HCT116 (cell line): Measurements from ENCODE around the gene KMT2C. TPM values are rescaled to one million over a fixed set of nuclear protein-coding genes. Genes with fewer than 3 reads are reported as not detected.

Source experiments
- ATAC-seq: fragments of 200-7000 bp; cut with Tn5 transposase; 2 replicates; pipeline ENCODE4 v1.9.1; 2020; ENCODE audit warnings: mild to moderate bottlenecking, moderate library complexity
- BruUV-seq: library from RNA; stranded (reverse); fragments of 400-500 nt; replicated peaks from 2 replicates; lab custom pipeline; 2021; lab: Mats Ljungman, UMichigan
- CTCF ChIA-PET: fragments of 300-600 bp; sonication (Branson Sonifier 250); formaldehyde crosslinking; loops from one replicate; lab custom pipeline; 2021; ENCODE audit warnings: antibody characterized with exemption; lab: Charles Lee
- POLR2A ChIA-PET: fragments of 300-600, 350-600 bp; sonication (Branson Sonifier 250); formaldehyde crosslinking; loops from one replicate; lab custom pipeline; 2021; ENCODE audit warnings: antibody characterized with exemption; lab: Charles Lee
- RAD21 ChIA-PET, 2 experiments: fragments of 300-600 bp; sonication (Branson Sonifier 250); formaldehyde crosslinking; loops; one replicate each; lab custom pipeline; 2023; ENCODE audit warnings: low total read pairs in 2 of 2; ENCODE audit not compliant: uncharacterized antibody in 2 of 2, unreplicated experiment in 2 of 2, low non-redundant PET in 1 of 2; lab: Charles Lee
- DNase-seq: peaks from one replicate; pipeline ENCODE4 v3.0.0-alpha.2; 2010; ENCODE audit warnings: low read depth, low spot score
- H2AFZ ChIP-seq: fragments of 200-600 bp; shearing (Covaris generic), sonication (generic); 2 replicates; pipeline ENCODE4 v1.6.1; 2017; ENCODE audit warnings: low read depth, mixed run types, mixed read lengths, antibody characterized with exemption, low read length; ENCODE audit not compliant: poor library complexity, severe bottlenecking
- H3K27ac ChIP-seq: 2 replicates; pipeline ENCODE4 v1.5.1; 2012; ENCODE audit warnings: low read depth, low read length
- H3K27me3 ChIP-seq: fragments of 200-600 bp; sonication (generic); 2 replicates; pipeline ENCODE4 v1.6.1; 2016; ENCODE audit warnings: mixed run types, low read length, mixed read lengths; ENCODE audit not compliant: insufficient read depth
- H3K36me3 ChIP-seq, 2 experiments: fragments of 200-500 bp in 1 of 2; fragments of 200-600 bp in 1 of 2; sonication (Bioruptor generic) in 1 of 2; sonication (generic) in 1 of 2; 2 replicates each; pipeline versions ENCODE4 v1.5.1 to v1.6.1; 2014 to 2016; ENCODE audit warnings: low read length in 2 of 2, inconsistent platforms in 1 of 2, mixed read lengths in 1 of 2, mixed run types in 1 of 2; ENCODE audit not compliant: insufficient read depth in 2 of 2, control insufficient read depth in 1 of 2
- H3K4me1 ChIP-seq, 2 experiments: fragments of 200-600 bp in 1 of 2; sonication (generic) in 1 of 2; 2 replicates each; pipeline versions ENCODE4 v1.5.1 to v1.6.1; 2012 to 2017; ENCODE audit warnings: low read length in 2 of 2, inconsistent platforms in 1 of 2, mild to moderate bottlenecking in 1 of 2, mixed read lengths in 1 of 2, mixed run types in 1 of 2, moderate library complexity in 1 of 2; ENCODE audit not compliant: insufficient read depth in 2 of 2, control insufficient read depth in 1 of 2
- H3K4me2 ChIP-seq: fragments of 200-600 bp; sonication (generic); 2 replicates; pipeline ENCODE4 v1.6.1; 2017; ENCODE audit warnings: mixed run types, low read length, mixed read lengths
- H3K4me3 ChIP-seq, 2 experiments: fragments of 200-600 bp in 1 of 2; sonication (generic) in 1 of 2; replicated peaks in 1 of 2; 2 replicates each; pipeline ENCODE4 v1.5.1; 2011 to 2016; ENCODE audit warnings: low read length in 2 of 2, control low read depth in 1 of 2, low read depth in 1 of 2, mild to moderate bottlenecking in 1 of 2, mixed read lengths in 1 of 2, mixed run types in 1 of 2
- H3K79me2 ChIP-seq: fragments of 200-600 bp; sonication (generic); 2 replicates; pipeline ENCODE4 v1.6.1; 2017; ENCODE audit warnings: mild to moderate bottlenecking, mixed run types, low read length, moderate library complexity, mixed read lengths; ENCODE audit not compliant: insufficient read depth
- H3K9ac ChIP-seq: fragments of 200-600 bp; sonication (generic); 2 replicates; pipeline ENCODE4 v1.6.1; 2016; ENCODE audit warnings: low read length, mixed read lengths
- H3K9me2 ChIP-seq: fragments of 200-600 bp; sonication (generic), shearing (Covaris generic); 2 replicates; pipeline ENCODE4 v1.6.1; 2017; ENCODE audit warnings: mixed run types, mild to moderate bottlenecking, moderate library complexity; ENCODE audit not compliant: insufficient read depth
- H3K9me3 ChIP-seq, 2 experiments: fragments of 200-500 bp in 1 of 2; fragments of 200-600 bp in 1 of 2; sonication (Bioruptor generic) in 1 of 2; sonication (generic) in 1 of 2; 2 replicates each; pipeline ENCODE4 v1.6.1; 2014 to 2017; ENCODE audit warnings: low read length in 2 of 2, mixed read lengths in 2 of 2, inconsistent platforms in 1 of 2, low read depth in 1 of 2, mild to moderate bottlenecking in 1 of 2, mixed run types in 1 of 2, moderate library complexity in 1 of 2; ENCODE audit not compliant: control insufficient read depth in 1 of 2, insufficient read depth in 1 of 2
- H4K20me1 ChIP-seq: fragments of 200-600 bp; sonication (generic), shearing (Covaris generic); 2 replicates; pipeline ENCODE4 v1.6.1; 2017; ENCODE audit warnings: mixed run types, mild to moderate bottlenecking, moderate library complexity; ENCODE audit not compliant: insufficient read depth
- ATF3 ChIP-seq: IDR thresholded peaks from 2 replicates; pipeline ENCODE4 v1.6.1; 2012
- EGR1 ChIP-seq: IDR thresholded peaks from 2 replicates; pipeline ENCODE4 v1.6.1; 2012; ENCODE audit warnings: low read depth
- ELF1 ChIP-seq: IDR thresholded peaks from 2 replicates; pipeline ENCODE4 v1.6.1; 2012; ENCODE audit warnings: low read depth, borderline replicate concordance
- FOSL1 ChIP-seq: IDR thresholded peaks from 2 replicates; pipeline ENCODE4 v1.6.1; 2012; ENCODE audit warnings: low read depth
- JUND ChIP-seq: IDR thresholded peaks from 2 replicates; pipeline ENCODE4 v1.6.1; 2012
- RAD21 ChIP-seq: IDR thresholded peaks from 2 replicates; pipeline ENCODE4 v1.6.1; 2012; ENCODE audit warnings: low read depth, mild to moderate bottlenecking
- intact Hi-C: fragments of 100-400 bp; cut with micrococcal nuclease; formaldehyde crosslinking; loops from 2 replicates; pipeline ENCODE4 v1.10.0; 2022
- total RNA-seq: library from RNA; stranded (reverse); gene quantifications from one replicate; pipeline ENCODE4 v1.2.1, GENCODE V29; 2021; ENCODE audit not compliant: unreplicated experiment

KMT2C gene
- total RNA-seq, 1 experiment from 2014 or later = 22.9 TPM

DNA sequence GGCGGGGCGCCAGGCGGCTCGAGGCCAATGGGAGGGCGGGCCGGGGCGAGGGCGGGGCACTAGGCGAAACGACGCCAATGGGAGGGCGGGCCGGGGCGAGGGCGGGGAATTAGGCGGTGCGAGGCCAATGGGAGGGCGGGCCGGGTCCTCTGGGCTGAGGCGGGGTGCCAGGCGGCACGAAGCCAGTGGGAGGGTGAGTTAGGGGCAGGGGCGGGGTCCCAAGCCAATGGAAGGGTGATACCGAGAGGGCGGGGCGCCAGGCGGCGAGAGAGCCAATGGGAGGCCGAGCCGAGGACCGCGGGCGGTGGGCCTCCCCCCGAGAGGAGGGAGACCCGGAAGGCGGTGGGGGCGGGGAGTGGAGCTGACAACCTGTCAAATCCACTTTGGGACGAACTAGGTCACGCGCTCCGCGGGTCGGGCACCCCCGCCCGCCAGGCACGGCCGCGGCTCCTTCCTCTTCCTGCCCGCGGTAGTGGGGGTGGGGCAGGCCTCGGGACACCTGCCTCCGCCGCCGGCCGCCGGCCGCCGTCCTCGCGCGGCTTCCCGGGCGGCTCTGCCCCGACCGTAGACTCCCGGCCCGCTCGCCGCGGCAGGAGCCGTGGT is 28.0 kb upstream of the KMT2C start (continued):
- TF ChIP-seq FOSL1 (no peak), JUND (no peak), ATF3 (no peak)

DNA sequence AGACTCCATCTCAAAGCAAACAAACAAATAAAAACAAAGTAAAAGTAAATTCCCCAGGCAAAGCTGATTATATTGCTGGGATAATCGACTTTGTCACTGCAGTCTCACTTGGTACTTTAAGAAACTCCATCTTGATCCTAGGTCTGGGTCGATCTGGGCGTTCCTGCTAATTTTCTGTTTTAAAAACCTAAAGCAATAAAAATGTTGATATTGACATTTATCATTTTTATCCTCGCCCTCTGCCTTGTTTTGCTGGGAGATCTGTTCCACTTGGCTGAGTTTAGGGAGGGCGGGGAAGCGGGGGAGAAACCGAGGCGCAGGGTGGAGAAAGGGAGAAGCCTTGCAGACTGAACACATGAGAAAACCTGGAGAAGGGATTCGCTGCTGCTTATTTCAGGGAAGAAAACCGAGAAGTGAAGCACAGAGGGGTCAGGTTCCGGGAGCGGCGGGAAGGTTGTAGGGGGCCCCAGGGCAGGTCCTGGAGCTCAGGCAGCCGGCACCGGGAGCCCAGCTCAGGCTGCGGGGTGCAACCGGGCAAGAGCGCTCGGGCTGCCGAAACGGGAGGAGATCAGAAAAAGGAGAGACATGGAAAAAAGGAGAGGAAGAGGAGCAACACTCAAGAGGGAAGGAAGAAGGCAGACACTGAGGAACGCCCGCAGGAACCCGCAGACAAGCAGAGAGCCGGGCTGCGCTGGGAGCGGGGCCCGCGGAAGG is 27.3 kb upstream of the KMT2C start:
- BruUV-seq = no TSS peak
- peak overlapping the region; percentile 72 for H3K9ac ChIP-seq
- no peaks in the 10 kb centered on the region; the same call in 1 of the 2 replicates for H3K79me2 ChIP-seq
- ATAC-seq (peak; percentile 17), DNase-seq (no peak)
- no peaks in the 10 kb centered on the region for H3K36me3 ChIP-seq
- H3K4me3 ChIP-seq = peak overlapping the region; percentile 65 to 81
- peak overlapping the region; percentile 45; the same call in 1 of the 2 replicates for H3K27ac ChIP-seq
- no peaks in the 10 kb centered on the region for H3K9me3 ChIP-seq
- intact Hi-C loops = loop anchor here (10.0 kb wide), 2 partner anchors 212 to 252 kb away; partner anchors contain the start of gene XRCC2
- H4K20me1 ChIP-seq = no peaks in the 10 kb centered on the region
- peak overlapping the region; percentile 82 for H2AFZ ChIP-seq
- H3K9me2 ChIP-seq = no peaks in the 10 kb centered on the region
- ChIA-PET RAD21 (no interaction called here), POLR2A (no interaction called here), CTCF (no interaction called here)
- TF ChIP-seq RAD21 = no peak
- peak overlapping the region; percentile 98 for H3K4me2 ChIP-seq
- no peaks in the 10 kb centered on the region for H3K27me3 ChIP-seq
- H3K4me1 ChIP-seq = peaks cover 10 to 12% of the 10 kb centered on the region in 2 experiments

- Histone ChIP-seq H2AFZ (no peak overlapping the region), H3K9me3 (no peaks in the 10 kb centered on the region)
- BruUV-seq = no TSS peak
These were observed 24.0 kb upstream of the KMT2C start for GRCh38 chr7:152459724-152460251.

More at GRCh38 chr7:152459724-152460251, 24.0 kb upstream of the KMT2C start:
- CTCF ChIA-PET = no interaction called here
- ATAC-seq = no peak
- POLR2A ChIA-PET = no interaction called here
- TF ChIP-seq ELF1 (no peak), EGR1 (no peak)
- TF ChIP-seq, all 23 proteins: peak for 0
- Histone ChIP-seq H3K27me3 (no peaks in the 10 kb centered on the region), H3K4me2 (peak overlapping the region; percentile 3; the same call in 1 of the 2 replicates), H3K79me2 (no peaks in the 10 kb centered on the region; the same call in 1 of the 2 replicates), H3K27ac (no peak overlapping the region), H4K20me1 (no peaks in the 10 kb centered on the region), H3K4me3 (no peak overlapping the region), H3K36me3 (no peaks in the 10 kb centered on the region), H3K9ac (no peak overlapping the region), H3K9me2 (no peaks in the 10 kb centered on the region), H3K4me1 (peaks cover 5 to 8% of the 10 kb centered on the region in 2 experiments; a peak in 3 of 4 replicates)
- RAD21 ChIA-PET = no interaction called here
- intact Hi-C loops = loop anchor here (10.0 kb wide), 2 partner anchors 215 to 255 kb away; partner anchors contain the start of gene XRCC2
- no peak for DNase-seq
